A172 (cell line): Measurements from ENCODE around the gene ANLN. TPM values are rescaled to one million over a fixed set of nuclear protein-coding genes. Genes with fewer than 3 reads are reported as not detected.

ENCODE experiments used
- DNase-seq: peaks from one replicate; pipeline ENCODE4 v3.0.0-alpha.2; 2015; ENCODE audit warnings: low spot score
- total RNA-seq: library from RNA; depleted of rRNA; stranded (reverse); fragments of >200 nt; shearing (Covaris generic); gene quantifications from 2 replicates; pipeline ENCODE4 v1.2.3, GENCODE V29; 2014

Gene ANLN
- total RNA-seq, 1 experiment from 2014 or later, result 259 TPM

- no peak for DNase-seq
These were observed 19.5 kb downstream of the ANLN start for GRCh38 chr7:36409180-36409579.

- no peak for DNase-seq
These were observed 25.5 kb downstream of the ANLN start for GRCh38 chr7:36415144-36415543.

GRCh38 chr7:36416251-36416650, 26.6 kb downstream of the ANLN start:
- DNase-seq, result no peak

DNA sequence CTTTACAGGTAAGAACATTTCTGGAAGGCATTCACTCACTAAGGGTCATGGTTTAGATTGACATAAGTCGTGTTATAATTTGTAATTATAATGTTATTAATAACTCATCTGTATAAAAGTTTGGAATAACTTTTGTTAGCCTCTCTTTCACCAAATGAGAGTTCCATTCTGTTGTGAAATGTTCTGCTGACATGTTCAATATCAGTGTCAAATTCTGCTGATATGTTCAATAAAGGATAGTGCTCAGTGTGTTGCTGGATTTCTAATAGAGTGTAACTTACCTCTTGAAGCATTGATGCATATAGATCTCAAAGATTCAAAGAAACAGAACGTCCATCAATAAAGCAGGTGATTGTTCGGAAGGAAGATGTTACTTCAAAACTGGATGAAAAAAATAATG, 30.6 kb downstream of the ANLN start:
- DNase-seq, result no peak

DNA sequence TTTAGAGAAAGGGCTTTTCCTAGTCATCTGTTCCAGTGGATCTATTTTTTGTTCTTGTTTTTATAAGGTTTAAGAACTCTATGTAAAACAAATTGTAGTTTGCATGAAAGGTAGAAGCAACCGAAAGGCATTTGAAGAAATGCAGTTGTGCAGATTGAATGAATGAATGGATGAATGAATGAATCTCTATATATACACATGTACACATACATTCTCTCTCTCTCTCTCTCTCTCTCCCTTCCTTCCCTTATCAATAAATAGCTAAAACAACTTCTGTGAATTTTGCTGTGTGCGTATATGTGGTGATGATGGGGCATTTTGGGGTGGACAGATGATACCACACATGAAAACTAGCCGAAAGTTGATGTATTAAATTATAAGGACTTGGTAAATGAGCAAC, 32.4 kb downstream of the ANLN start:
- no peak for DNase-seq

- DNase-seq, result no peak
These were observed 34.0 kb downstream of the ANLN start for GRCh38 chr7:36423633-36424032.

DNA sequence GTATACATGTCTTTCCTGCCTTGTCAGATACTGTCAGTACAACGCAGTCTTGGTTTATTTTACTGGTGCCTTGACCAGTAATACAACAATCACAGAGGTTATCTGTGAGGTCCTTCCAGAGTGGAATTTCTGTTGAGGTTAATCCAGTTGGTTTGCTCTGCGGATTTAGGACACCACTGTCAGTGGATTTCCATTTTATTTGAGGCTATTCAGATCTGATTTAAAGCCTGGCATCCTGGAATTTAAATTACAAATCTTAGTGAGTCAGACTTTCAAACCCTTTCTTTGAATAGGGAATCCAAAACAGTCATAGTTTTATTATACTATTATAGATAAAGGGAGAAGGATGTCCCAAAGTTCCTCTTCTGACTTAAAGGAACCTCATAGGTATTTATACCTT, 40.5 kb downstream of the ANLN start:
- peak; percentile 88 for DNase-seq

- DNase-seq, result no peak
These were observed 41.2 kb downstream of the ANLN start for GRCh38 chr7:36430881-36431280.

GRCh38 chr7:36438211-36438610, 48.5 kb downstream of the ANLN start:
- no peak for DNase-seq

GRCh38 chr7:36439624-36440023, 50.0 kb downstream of the ANLN start:
- no peak for DNase-seq

DNA sequence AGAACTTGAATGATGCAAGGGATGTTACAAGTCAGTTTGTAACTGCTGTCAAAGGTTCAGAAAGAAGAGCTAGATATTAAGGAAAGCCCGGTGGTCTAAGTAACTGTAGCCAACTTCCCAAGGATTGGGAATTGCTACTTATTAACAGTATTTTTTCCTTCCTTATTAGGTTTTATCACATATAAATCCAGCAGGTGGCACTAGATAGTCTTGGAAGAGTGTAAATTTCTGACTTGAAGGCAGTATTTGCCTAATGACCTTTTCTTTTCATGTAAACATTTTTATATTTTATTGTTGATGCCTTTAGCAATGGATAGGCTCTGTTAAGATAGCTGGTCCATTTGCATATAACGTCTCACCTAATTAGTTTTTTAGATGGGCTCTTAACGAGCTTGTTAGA, 51.2 kb downstream of the ANLN start:
- peak; percentile 27 for DNase-seq

- DNase-seq, result no peak
These were observed 51.8 kb downstream of the ANLN start for GRCh38 chr7:36441344-36442022.

GRCh38 chr7:36448781-36449379, 59.2 kb downstream of the ANLN start:
- DNase-seq, result peak; percentile 30

DNA sequence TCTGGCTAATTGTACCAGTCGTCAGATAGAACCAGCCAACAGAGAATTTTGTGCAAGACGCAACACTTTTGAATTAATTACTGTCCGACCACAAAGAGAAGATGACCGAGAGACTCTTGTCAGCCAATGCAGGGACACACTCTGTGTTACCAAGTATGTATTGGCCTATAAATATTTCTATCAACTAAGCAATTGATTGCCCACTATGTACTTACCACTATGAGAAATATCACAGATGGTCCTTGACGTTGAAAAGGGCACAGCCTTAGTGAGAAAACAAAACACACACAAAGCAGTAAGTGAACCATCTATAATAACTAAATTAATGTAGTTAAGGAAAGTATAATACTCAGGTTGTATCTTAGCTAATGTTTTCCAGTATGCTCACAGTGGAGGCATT, 60.0 kb downstream of the ANLN start:
- no peak for DNase-seq

- no peak for DNase-seq
These were observed 64.1 kb downstream of the ANLN start for GRCh38 chr7:36453769-36454168.

DNA sequence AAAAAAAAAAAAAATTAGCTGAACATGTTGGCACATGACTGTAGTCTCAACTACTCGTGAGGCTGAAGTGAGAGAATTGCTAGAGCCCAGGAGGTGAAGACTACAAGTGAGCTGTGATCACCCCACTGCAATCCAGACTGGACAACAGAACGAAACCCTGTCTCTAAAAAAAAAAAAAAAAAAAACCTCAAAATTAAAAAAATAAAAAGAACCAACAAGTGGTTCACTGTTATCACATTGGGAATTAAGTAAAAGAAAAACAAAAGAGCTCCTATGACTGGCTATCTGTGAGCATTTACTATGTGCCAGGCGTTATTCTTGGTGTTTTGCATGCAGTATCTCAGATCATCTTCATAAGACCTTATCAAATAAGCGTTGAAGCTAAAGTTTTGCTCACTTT, 66.0 kb downstream of the ANLN start:
- DNase-seq, result no peak

DNA sequence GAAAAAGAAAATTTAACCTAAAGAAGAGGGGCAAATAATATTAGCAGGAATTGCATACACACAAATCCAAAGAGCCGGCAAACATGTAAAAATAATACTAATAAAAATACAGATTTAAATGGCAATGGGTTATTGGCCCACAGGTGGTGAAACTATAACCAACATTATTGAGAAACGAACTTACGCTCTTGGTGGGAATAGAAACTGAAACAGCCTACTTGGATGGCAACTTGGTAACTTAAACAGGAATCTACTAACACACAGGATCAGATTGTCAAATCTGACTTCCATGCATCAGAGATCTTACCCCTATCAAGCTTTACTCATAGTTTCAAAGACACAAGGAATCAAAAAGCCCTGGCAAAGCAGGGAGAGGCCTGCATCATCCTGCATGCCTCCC, 66.5 kb downstream of the ANLN start:
- DNase-seq, result no peak

GRCh38 chr7:36456548-36456947, 66.9 kb downstream of the ANLN start:
- DNase-seq, result no peak

DNA sequence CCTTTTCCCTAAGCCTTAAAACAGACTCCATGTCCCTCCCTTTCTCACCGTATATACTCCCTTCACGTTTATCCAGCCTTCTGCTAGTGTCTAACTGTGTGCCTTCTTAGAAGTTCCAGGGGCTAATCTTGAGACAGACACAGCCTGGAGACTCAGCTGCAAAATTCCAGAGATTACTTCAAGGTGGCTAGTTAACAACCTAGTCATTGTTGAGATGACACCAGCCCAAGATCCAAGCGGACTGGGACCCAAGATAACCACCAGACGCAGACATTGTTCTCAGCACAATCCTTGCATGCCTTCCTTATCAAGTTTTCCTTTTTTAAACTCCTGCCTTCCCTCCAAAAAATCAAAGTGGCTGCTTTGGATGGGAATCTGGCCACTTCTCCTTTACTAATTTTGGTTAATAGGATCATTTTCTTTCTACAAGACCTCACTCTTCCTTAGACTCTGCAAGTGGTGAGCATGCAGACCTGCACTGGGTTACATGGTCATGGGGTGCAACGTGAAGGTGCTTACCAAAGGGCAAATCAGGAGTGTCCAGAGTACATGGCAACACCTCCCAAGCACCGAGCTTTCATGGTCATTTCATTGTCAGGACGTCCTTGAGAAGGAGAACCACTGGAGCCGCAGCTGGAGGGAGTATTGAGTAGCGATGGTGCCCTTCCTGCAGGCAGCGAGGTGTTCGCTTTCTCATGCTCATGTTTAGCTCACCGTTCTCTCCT, 69.7 kb downstream of the ANLN start:
- no peak for DNase-seq

- no peak for DNase-seq
These were observed 71.3 kb downstream of the ANLN start for GRCh38 chr7:36460811-36461429.

GRCh38 chr7:36462551-36463137, 73.0 kb downstream of the ANLN start:
- no peak for DNase-seq

DNA sequence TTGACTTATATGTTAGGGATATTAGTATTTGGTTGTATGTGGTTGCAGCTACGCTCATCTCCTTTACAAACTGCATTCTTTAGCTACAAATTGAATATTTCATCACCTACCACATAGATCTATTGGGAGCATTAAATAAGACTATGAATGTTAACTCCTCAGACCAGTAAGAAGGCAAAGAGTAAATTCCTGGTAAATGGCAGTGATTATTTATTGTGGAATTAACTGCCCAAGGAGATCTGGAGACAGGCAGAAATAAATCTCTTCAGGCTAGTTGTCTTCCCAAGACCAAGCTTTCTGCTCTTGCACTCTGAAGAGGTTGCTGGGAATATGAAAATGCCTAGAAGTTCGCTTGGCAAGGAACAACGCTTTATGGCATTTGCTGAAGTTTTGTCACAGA, 74.6 kb downstream of the ANLN start:
- DNase-seq, result no peak
